GM12875 (cell line): ENCODE data around the gene OR1I1.

Experiments
- H3K4me3 ChIP-seq: one replicate; pipeline ENCODE4 v1.5.1; 2011; ENCODE audit warnings: low read depth, low read length, control low read depth
- CTCF ChIP-seq: IDR thresholded peaks from 2 replicates; pipeline ENCODE4 v1.5.1; 2011; ENCODE audit warnings: low read depth, mild to moderate bottlenecking, control low read depth, inconsistent platforms, low read length, moderate library complexity, borderline replicate concordance; ENCODE audit not compliant: insufficient read depth

OR1I1 gene

GRCh38 chr19:15125232-15126067, 43.4 kb downstream of the OR1I1 start:
- H3K4me3 ChIP-seq: peak overlapping the region; percentile 85

GRCh38 chr19:15126131-15126910, 44.3 kb downstream of the OR1I1 start:
- H3K4me3 ChIP-seq: no peak overlapping the region
- no peak for TF ChIP-seq CTCF

More at GRCh38 chr19:15125232-15126067, 43.4 kb downstream of the OR1I1 start:
- no peak for TF ChIP-seq CTCF

GRCh38 chr19:15128162-15128770, 46.3 kb downstream of the OR1I1 start:
- H3K4me3 ChIP-seq: no peak overlapping the region
- no peak for TF ChIP-seq CTCF

GRCh38 chr19:15129856-15130585, 48.0 kb downstream of the OR1I1 start:
- no peak for TF ChIP-seq CTCF
- no peak overlapping the region for H3K4me3 ChIP-seq

GRCh38 chr19:15136234-15136954, 54.4 kb downstream of the OR1I1 start:
- TF ChIP-seq CTCF: no peak
- H3K4me3 ChIP-seq: no peak overlapping the region

- TF ChIP-seq CTCF: no peak
- no peak overlapping the region for H3K4me3 ChIP-seq
These were observed 55.8 kb downstream of the OR1I1 start for GRCh38 chr19:15137777-15138176.
